D721Med (cell line): ENCODE measurements around the gene RPL3.

Experiments
- DNase-seq: peaks from one replicate; pipeline ENCODE4 v3.0.0; 2011; ENCODE audit warnings: low spot score; ENCODE audit not compliant: insufficient read length
- FAIRE-seq: peaks from 2 replicates; lab custom pipeline; 2011; peaks lifted over from hg19 to GRCh38; lab: Jason Lieb, UNC
- CTCF ChIP-seq: IDR thresholded peaks from 2 replicates; pipeline ENCODE4 v1.5.1; 2012; ENCODE audit warnings: mild to moderate bottlenecking, control low read depth; ENCODE audit not compliant: insufficient read depth; ENCODE audit errors: missing control alignments

Gene RPL3

GRCh38 chr22:39263626-39264348 is 55.6 kb downstream of the RPL3 start:
- FAIRE-seq (no peak), DNase-seq (no peak)
- TF ChIP-seq CTCF, result no peak
